OCI-M2 (cell line): ENCODE data around the gene BTN1A1.
"Not testable (repeated sequence)": the region's sequence is repeated elsewhere in the genome, so short reads cannot be mapped to it uniquely, and the experiment has no call there.

Experiments
- DNase-seq: peaks from one replicate; lab custom pipeline; 2025; ENCODE audit not compliant: unreplicated experiment; lab: John Stamatoyannopoulos, UW

BTN1A1 gene

GRCh38 chr6:26500102-26500501 lies at the start of gene BTN1A1:
BTN1A1 (plus strand) TSS chr6:26500303; CDS start chr6:26501287, 984 bp downstream.
- no peak for DNase-seq

- DNase-seq, result no peak
Observed at GRCh38 chr6:26452631-26453235, 47.4 kb upstream of the BTN1A1 start.

DNA sequence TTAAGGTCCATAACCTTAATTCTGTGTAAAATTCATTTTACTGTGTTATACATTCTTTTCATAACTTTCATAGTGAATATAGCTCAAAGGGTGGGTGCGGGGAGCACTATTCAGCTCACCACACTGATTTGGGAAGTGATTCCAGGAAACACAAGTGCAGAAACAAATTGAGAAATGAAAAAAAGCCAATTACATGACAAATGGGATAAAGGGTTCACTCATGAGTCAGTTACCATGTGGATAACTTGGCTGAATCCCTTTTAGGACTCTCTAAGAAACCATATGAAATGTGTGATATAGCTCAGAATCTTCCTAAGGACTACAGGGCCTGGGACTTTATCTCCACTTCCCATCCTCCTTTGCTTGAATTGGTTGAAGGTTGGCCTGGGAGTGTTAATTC lies 45.5 kb upstream of the BTN1A1 start:
- DNase-seq, result no peak

GRCh38 chr6:26455357-26455970 lies 44.6 kb upstream of the BTN1A1 start:
- no peak for DNase-seq

DNA sequence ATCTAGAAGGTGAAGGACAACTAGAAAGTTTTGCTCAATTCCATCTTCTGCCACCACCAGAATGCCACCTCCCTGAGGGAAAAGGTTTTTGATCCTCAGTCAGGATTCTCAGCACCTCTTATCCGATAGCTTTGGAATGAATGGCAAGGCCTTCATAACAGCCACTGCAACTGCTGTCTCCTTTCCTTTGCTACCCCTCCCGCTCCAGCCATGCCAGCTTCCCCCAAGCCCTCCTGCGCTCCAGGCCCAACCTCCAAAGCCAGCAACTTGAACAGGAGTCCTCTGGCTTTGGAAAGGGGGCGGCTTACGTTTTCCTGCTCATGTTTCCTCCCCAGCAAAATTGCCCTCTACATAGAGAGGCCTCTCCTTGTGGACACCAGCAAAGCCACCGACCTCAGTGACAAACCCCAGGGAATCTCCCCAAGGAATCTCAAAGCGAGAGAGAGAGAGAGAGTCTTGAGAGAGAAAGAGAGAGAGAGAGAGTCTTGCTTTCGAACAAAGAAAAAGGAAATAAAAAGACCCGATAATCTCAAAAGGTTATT lies 42.8 kb upstream of the BTN1A1 start:
- DNase-seq, result no peak

- DNase-seq, result peak; percentile 48
Observed at GRCh38 chr6:26457806-26458688, 42.1 kb upstream of the BTN1A1 start, which contains the start of gene BTN2A1. BTN2A1 (plus strand) TSS chr6:26457955; CDS start chr6:26458637, 682 bp downstream.

DNA sequence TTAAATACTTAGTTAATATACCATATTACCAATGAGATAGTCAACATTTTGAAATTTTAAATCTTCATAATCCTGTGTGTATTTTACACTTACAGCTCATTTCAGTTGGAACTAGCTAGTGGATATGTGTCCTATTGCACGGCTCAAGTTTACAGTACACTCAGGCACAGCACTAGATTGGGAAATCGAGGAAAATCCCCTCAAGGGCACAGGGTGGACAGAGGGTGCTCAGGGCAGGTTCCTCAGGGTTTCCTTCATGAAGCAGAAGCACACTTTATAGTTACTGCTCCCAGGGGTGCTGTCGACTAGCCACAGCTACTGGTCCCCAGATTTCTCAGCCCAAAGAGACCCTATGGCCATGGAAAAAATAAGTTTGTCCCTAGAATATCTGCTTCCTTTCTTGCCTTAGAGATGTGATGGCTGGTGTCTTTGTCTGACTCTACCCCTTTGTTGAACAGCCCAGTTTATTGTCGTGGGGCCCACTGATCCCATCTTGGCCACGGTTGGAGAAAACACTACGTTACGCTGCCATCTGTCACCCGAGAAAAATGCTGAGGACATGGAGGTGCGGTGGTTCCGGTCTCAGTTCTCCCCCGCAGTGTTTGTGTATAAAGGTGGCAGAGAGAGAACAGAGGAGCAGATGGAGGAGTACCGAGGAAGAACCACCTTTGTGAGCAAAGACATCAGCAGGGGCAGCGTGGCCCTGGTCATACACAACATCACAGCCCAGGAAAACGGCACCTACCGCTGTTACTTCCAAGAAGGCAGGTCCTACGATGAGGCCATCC lies 40.9 kb upstream of the BTN1A1 start:
- DNase-seq, result no peak

DNA sequence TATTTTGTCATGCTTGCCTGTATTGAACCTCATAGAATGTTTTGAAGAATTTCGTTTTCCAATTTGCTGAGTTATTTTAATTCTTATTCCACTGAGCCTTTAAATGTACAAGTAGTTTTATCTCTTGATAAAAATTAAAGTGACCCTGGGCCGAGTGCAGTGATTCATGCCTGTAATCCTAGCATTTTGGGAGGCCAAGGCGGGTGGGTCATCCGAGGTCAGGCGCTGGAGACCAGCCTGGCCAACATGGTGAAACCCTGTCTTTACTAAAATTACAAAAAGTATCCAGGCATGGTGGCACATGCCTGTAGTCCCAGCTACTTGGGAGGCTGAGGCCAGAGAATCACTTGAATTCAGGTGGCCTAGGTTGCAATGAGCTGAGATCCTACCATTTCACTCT lies 38.8 kb upstream of the BTN1A1 start:
- not testable (repeated sequence) for DNase-seq

GRCh38 chr6:26464014-26464413 lies 36.1 kb upstream of the BTN1A1 start:
- no peak for DNase-seq

DNA sequence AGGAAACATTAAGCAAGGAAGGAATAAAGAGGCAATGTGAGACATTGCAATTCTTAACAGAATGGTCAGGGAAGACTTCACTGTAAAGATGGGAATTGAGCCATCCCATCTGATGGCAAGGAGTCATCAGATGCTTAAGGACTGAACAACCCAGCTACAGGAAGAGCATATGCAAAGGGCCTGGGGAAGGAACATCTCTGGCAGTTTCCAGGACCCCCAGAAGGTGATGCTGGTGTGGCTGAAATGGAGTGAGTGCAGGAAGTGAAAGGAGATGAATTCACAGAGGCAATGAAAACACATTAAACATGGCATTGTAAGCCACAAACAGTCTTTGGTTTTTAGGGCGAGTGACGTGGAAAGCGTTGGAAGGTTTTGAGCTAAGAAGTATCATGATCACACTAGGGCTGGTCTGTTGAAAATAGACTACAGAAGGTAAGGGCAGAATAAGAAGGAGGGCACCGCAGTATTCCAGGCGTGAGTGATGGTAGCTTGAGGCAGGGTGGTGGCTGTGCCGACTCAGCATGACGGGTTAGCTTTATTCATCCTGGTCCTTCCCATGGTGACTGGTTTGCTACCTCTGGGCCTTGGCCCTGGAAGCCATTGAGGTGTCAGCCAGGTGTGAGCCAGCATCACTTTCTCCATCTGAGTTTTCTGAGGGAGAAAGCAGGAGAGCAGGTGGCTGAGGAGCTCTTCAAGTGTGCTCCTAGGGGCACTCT lies 35.5 kb upstream of the BTN1A1 start:
- no peak for DNase-seq

DNA sequence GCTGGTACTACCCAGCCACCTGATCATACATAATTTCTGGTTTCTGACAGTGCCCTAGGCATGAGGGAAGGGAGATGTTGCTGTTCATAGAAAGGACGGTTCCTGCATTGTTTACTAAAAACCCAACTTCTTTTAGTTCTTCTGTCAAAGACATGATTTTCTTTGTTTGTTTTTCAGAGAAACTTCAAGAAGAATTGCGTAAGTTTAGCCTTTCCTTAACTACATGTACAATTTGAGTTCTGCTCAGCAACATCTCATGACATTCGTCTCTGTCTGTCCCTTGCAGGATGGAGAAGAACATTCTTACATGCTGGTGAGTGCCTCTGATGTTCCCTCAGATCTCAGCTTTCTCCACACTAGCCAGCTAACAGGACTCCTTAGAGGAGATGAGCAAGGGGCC lies 34.3 kb upstream of the BTN1A1 start:
- DNase-seq, result no peak

DNA sequence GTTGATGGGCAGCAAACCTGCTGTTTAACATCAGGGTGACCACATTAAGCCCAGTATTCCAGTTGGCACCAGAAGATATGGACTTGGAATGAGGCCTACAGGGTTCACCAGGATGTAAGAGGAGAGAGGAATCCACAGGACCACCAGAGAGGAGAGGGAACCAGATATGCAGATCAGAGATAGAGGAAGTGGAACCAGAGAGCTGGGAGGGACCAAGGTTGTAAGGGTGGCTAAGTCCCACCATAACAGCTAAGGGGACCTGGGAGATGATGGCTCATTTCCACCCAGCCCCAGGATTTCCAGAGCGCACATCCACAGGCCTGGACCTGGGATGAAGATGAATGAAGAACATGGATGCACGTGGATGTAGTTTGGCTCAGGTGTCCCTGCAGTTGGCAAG lies 31.3 kb upstream of the BTN1A1 start:
- DNase-seq, result no peak

DNA sequence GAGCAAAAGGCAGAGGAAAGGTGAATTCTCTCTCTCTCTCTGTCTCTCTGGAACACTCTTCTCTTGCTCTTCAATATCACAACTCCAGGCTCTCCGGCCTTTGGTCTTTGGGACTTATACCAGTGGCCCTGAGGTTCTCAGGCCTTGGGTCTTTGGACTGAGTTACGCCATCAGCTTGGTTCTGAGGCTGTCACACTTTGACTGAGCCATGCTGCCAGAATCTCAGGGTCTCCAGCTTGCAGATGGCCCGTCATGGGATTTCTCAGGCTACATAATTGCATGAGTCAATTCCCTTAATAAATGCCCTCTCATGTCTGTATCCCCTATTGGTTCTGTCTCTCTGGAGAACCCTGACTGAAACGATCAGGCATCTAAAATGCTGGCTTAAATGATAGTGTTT lies 29.5 kb upstream of the BTN1A1 start:
- no peak for DNase-seq

GRCh38 chr6:26471970-26472369 lies 28.1 kb upstream of the BTN1A1 start:
- no peak for DNase-seq

- no peak for DNase-seq
Observed at GRCh38 chr6:26472549-26473290, 27.4 kb upstream of the BTN1A1 start.

DNA sequence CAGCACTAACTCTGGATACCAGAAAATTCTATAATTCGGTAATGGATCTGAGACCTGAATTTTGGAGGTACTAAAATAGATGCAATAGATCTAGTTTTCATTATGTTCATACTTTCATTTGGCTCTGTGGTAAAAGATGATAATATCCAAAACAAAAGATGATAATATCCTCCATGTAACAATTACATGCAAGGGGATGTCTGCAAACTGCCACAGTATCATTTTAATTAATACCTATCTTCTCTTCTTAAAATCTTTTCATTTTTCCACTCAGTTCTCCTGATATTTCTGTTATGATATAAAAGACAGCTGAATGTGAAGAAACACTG lies 26.7 kb upstream of the BTN1A1 start:
- no peak for DNase-seq

DNA sequence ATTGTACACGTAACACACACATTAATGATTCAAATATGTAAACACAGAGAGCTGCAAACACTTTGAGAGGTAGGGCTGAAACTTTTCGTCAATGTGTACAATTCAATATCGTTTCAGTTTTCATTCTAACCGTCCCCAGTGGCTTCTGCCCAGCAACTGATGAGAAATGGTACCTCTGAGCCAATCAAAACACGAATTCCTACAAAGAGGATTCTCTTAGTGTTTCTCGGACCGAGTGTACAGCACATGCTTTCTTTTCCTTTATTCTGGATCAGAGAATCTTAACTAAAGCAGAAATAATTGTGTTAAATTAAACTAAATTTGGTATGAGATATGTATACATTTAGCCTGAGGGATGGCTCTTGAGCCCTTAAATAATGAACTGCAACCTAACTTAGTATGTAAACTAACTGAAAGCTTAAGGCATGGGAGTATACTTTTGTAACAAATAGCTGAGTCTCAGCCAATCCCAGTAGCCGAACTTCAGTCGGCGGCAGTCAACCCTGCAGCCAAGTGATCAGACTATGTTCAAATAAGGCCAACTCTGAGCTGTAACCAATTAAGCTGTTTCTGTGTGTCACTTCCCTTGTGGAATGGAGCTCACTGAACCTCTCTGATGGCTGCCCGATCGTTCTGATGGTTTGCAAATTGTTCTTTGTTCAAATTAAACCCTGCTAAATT lies 26.2 kb upstream of the BTN1A1 start:
- DNase-seq, result peak; percentile 94

DNA sequence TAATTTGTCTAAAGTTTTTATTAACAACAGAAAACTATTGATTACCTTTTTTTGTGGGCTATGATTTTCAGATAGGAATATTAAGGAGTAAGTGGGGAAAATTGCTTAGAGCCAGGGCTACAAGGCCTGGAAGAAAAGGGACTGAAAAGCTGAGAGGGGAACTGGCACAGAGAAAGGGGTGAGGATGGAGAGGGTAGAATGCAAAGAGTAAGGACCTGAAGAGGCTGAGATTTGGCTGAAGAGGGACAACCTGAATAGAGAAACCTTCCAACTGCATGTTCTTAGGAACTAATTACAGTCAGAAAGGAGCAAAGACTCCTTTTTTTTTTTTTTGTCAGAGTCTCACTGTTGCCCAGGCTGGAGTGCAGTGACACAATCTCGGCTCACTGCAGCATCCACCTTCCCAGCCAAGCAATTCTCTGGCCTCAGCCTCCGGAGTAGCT lies 25.6 kb upstream of the BTN1A1 start:
- DNase-seq, result no peak
